ENCODE data around the gene CALML4.
"Not testable (repeated sequence)": the region's sequence is repeated elsewhere in the genome, so short reads cannot be mapped to it uniquely, and the experiment has no call there.

Gene CALML4

DNA sequence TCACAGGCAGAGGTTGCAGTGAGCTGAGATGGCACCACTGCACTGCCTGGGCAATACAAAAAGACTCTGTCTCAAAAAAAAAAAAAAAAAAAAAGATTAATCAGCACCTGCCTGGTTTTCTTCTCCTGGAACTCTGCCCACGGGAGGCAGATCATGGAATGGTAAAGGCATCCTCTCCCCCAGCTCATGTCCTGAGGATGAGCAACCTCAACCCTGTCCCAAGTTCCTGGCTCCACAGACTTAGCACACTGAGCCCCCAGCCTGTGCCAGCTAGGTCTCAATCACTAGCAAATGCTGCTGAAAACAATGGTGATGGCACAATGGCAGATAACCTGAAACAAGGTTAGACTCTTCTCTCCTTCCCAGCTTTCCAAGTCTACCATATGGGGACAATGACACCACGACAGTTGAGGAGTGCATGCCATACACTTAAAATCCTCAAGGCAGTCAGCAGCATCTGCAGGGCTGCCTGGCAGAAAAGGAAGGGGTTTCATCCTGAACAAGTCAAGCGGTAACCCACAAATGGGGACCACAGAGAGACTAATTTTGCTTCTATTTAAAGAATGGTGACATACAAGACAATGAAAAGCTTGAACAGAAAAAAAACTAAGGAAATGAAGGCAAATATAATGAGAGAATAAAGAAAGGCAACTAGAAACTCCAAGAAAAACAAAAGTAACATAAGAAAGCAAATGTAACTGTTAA is 19.6 kb upstream of the CALML4 start:
- H3K36me3 ChIP-seq, result peaks cover 20% of the 10 kb centered on the region
- TF ChIP-seq Cebpa-rat (IDR thresholded peaks at IDR 0.05), result no peak
- H4K20me1 ChIP-seq, result no peaks in the 10 kb centered on the region
- peaks cover 67% of the 10 kb centered on the region for H3K4me1 ChIP-seq
- H3K9ac ChIP-seq, result peak overlapping the region; percentile 56; the same call in 1 of the 2 replicates
- H3K27me3 ChIP-seq, result no peaks in the 10 kb centered on the region
- H3K9me3 ChIP-seq, result peaks cover 20% of the 10 kb centered on the region
- peak overlapping the region; percentile 100 for H3K27ac ChIP-seq
- peak overlapping the region; percentile 94 for H3K4me2 ChIP-seq
- H3K4me3 ChIP-seq, result peak overlapping the region; percentile 27; the same call in 1 of the 2 replicates

DNA sequence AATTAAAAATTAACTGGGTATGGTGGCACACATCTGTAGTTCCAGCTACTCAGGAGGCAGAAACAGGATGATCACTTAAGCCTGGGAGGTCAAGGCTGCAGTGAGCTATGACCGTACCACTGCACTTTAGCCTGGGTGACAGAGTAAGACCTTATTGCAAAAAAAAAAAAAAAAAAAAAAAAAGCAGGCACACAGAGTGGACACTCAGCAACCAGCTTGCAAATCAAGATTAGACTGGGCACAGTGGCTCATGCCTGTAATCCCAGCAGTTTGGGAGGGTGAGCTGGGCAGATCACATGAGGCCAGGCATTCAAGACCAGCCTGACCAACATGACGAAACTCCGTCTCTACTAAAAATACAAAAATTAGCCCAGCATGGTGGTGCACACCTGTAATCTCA is 19.0 kb upstream of the CALML4 start:
- H3K36me3 ChIP-seq, result peaks cover 26% of the 10 kb centered on the region
- no peaks in the 10 kb centered on the region for H4K20me1 ChIP-seq
- H3K4me2 ChIP-seq, result peak overlapping the region; percentile 94
- H3K27me3 ChIP-seq, result no peaks in the 10 kb centered on the region
- H3K27ac ChIP-seq, result peak overlapping the region; percentile 100
- TF ChIP-seq Cebpa-rat (IDR thresholded peaks at IDR 0.05), result no peak
- peaks cover 26% of the 10 kb centered on the region for H3K9me3 ChIP-seq
- peak overlapping the region; percentile 27; the same call in 1 of the 2 replicates for H3K4me3 ChIP-seq
- peak overlapping the region; percentile 56; the same call in 1 of the 2 replicates for H3K9ac ChIP-seq
- peaks cover 73% of the 10 kb centered on the region for H3K4me1 ChIP-seq

DNA sequence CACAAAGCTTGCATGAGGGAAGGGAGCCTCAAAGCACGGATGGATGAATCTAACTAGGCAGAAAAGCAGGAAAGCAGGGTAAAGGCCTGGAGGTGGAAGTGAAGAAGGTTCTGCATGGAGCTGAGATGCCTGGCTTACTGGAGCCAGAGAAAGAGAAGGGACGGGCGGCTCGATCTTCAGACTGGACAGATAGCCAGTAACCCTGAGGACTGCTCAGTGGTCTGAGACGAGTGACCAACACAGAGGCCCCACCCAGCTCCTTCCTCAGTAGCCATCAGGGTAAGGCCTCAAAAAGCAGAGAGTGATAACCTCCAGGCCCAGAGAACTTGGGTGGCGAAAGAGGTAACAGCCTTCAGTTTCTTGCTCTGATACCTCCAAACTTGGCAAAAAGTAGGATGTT is 18.0 kb upstream of the CALML4 start:
- Histone ChIP-seq H4K20me1 (no peaks in the 10 kb centered on the region), H3K4me3 (no peak overlapping the region), H3K4me2 (peak overlapping the region; percentile 94), H3K27ac (peak overlapping the region; percentile 100), H3K9me3 (peaks cover 27% of the 10 kb centered on the region), H3K4me1 (peaks cover 71% of the 10 kb centered on the region), H3K36me3 (peaks cover 35% of the 10 kb centered on the region), H3K9ac (peak overlapping the region; percentile 56; the same call in 1 of the 2 replicates), H3K27me3 (no peaks in the 10 kb centered on the region)
- TF ChIP-seq Cebpa-rat (IDR thresholded peaks at IDR 0.05), result no peak

DNA sequence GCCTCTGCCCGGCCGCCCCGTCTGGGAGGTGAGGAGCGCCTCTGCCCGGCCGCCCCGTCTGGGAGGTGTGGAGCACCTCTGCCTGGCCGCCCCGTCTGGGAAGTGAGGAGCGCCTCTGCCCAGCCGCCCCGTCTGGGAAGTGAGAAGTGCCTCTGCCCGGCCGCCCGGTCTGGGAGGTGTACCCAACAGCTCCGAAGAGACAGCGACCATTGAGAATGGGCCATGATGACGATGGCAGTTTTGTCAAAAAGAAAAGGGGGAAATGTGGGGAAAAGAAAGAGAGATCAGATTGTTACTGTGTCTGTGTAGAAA is 17.3 kb upstream of the CALML4 start:
- 0 out of 2 replicates have a peak overlapping the region, but pooled peaks have one; percentile 35 for H3K27ac ChIP-seq
- H3K27me3 ChIP-seq, H3K9ac ChIP-seq, H3K4me3 ChIP-seq, H4K20me1 ChIP-seq, H3K4me2 ChIP-seq: not testable (repeated sequence)
- peaks cover 27% of the 10 kb centered on the region for H3K9me3 ChIP-seq
- H3K36me3 ChIP-seq, result peaks cover 43% of the 10 kb centered on the region
- peaks cover 63% of the 10 kb centered on the region for H3K4me1 ChIP-seq

DNA sequence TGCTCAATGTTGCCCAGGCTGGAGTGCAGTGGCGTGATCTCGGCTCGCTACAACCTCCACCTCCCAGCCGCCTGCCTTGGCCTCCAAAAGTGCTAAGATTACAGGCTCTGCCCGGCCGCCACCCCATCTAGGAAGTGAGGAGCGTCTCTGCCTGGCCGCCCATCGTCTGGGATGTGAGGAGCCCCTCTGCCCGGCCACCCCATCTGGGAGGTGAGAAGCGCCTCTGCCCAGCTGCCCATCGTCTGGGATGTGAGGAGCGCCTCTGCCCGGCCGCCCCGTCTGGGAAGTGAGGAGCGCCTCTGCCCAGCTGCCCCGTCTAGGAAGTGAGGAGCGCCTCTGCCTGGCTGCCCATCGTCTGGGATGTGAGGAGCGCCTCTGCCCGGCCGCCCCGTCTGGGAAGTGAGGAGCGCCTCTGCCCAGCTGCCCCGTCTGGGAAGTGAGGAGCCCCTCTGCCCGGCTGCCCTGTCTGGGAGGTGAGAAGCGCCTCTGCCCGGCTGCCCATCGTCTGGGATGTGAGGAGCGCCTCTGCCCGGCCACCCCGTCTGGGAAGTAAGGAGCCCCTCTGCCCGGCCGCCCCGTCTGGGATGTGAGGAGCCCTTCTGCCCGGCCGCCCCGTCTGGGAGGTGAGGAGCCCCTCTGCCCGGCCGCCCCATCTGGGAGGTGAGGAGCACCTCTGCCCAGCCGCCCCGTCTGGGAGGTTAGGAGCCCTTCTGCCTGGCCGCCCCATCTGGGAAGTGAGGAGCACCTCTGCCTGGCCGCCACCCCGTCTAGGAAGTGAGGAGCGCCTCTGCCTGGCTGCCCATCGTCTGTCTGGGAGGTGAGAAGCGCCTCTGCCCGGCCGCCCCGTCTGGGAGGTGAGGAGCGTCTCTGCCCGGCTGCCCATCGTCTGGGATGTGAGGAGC is 16.6 kb upstream of the CALML4 start:
- H3K9ac ChIP-seq, H3K4me2 ChIP-seq, H4K20me1 ChIP-seq, H3K27me3 ChIP-seq, H3K4me3 ChIP-seq: not testable (repeated sequence)
- Histone ChIP-seq H3K36me3 (peaks cover 49% of the 10 kb centered on the region), H3K27ac (0 out of 2 replicates have a peak overlapping the region, but pooled peaks have one; percentile 35), H3K4me1 (peaks cover 57% of the 10 kb centered on the region), H3K9me3 (peaks cover 27% of the 10 kb centered on the region)

DNA sequence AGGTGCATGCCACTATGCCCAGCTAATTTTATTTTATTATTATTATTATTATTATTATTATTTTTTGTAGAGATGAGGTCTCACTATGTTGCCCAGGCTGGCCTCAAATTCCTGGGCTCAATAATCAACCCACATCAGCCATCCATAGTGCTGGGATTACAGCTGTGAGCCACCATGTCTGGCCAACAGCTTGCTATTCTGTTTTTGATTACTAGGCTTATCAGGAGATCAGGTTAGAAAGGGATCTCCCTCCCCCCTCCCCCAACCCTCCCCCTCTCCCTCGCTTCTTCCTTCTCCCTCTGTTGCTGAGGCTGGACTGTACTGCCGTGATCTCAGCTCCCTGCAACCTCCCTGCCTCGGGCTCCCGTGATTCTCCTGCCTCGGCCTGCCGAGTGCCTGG is 15.8 kb upstream of the CALML4 start:
- Histone ChIP-seq H4K20me1 (no peaks in the 10 kb centered on the region), H3K27me3 (no peaks in the 10 kb centered on the region), H3K36me3 (peaks cover 57% of the 10 kb centered on the region), H3K9ac (no peak overlapping the region), H3K4me3 (no peak overlapping the region), H3K4me2 (no peak overlapping the region), H3K4me1 (peaks cover 53% of the 10 kb centered on the region), H3K27ac (no peak overlapping the region), H3K9me3 (peaks cover 27% of the 10 kb centered on the region)
- no peak for TF ChIP-seq Cebpa-rat (IDR thresholded peaks at IDR 0.05)

DNA sequence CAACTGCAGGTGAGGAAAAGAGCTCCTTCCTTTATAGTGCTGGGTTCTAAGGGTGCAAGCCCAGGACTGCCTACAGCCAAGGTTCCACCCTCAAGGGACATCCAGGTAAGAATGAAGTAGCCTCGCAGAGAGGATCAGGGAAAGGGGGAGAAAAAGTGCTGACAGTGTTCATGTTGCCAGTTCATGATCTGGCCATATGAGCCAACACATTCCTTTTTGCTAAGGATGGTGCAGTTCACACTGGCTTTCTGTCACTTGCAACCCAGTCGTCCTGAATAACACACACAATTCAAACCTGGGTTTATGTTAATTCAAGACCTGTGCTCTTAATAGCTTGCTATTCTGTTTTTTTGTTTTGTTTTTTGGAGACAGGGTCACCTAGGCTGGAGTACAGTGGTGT is 15.4 kb upstream of the CALML4 start:
- H3K27me3 ChIP-seq, result no peaks in the 10 kb centered on the region
- no peak overlapping the region for H3K4me2 ChIP-seq
- no peak overlapping the region for H3K4me3 ChIP-seq
- peaks cover 58% of the 10 kb centered on the region for H3K36me3 ChIP-seq
- no peak for TF ChIP-seq Cebpa-rat (IDR thresholded peaks at IDR 0.05)
- peaks cover 27% of the 10 kb centered on the region for H3K9me3 ChIP-seq
- H4K20me1 ChIP-seq, result no peaks in the 10 kb centered on the region
- no peak overlapping the region for H3K9ac ChIP-seq
- peaks cover 53% of the 10 kb centered on the region for H3K4me1 ChIP-seq
- H3K27ac ChIP-seq, result peak overlapping the region; percentile 57; the same call in 1 of the 2 replicates

DNA sequence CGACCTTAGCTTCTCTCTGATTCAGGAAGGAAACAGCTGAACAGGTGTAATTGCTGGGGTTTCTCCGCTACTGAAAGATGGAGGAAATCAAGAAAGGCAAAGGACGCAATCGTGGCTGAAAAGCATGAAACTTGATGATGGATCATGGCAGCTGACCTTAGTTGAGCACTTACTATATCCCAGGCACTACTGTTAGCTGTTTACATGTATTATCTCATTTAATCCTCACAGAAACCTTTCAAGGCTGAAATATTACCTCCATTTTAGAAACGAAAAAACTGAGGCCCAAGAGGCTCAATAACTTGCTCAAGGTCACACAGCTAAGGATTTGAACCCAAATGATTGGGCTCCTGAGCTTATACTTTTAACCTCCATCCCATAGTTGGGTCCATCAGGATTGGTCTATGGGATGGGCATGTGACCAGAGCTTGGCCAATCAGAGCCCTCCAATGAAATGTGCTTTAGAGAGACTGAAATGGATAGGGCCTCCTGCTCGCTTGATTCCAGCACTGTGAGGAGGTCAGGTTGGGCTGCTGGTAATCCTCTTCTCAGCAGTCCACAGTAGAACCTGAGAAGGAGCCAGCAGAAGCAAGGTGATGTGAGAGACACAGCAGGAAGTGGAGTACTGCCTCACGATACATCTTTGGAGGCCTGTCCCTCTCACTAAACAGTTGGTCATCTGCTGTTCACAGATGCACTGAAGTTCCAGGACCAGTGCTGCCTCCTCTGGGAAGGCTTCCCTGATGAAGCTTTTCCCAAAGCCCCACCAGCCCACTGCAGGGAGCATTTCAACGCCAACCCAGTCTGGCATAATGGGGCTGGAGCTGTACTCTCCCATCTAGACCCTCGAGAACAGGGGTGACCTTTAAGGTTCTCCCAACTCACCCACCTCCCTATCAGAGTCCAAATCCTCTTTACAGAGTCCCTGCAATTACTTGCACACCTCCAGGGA is 14.0 kb upstream of the CALML4 start:
- H3K27ac ChIP-seq, result peak overlapping the region; percentile 57; the same call in 1 of the 2 replicates
- no peak for TF ChIP-seq Cebpa-rat (IDR thresholded peaks at IDR 0.05)
- H4K20me1 ChIP-seq, result no peaks in the 10 kb centered on the region
- peaks cover 58% of the 10 kb centered on the region for H3K36me3 ChIP-seq
- H3K27me3 ChIP-seq, result no peaks in the 10 kb centered on the region
- peaks cover 27% of the 10 kb centered on the region for H3K9me3 ChIP-seq
- H3K9ac ChIP-seq, result no peak overlapping the region
- no peak overlapping the region for H3K4me2 ChIP-seq
- H3K4me1 ChIP-seq, result peaks cover 55% of the 10 kb centered on the region
- no peak overlapping the region for H3K4me3 ChIP-seq

DNA sequence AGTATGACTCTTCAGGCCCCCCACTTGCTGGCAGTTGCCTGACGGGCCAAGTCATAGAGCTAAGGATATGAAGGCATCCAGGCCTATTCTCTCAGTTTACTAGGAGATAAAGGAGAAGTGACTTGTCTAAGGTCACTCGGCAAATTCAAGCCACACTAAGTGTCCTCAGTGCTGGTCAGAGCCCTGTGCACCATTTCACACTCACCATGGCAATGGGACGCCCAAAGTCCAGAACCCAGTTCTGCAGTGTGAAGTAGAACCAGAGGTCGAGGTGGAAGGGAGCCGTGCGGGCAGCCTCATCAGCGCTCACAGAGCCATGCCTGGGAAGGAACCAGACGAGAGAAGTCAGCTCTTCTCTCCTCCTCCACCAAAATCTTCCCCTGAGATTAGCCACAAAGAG is 13.2 kb upstream of the CALML4 start:
- Histone ChIP-seq H3K27me3 (no peaks in the 10 kb centered on the region), H3K4me2 (no peak overlapping the region), H3K36me3 (peaks cover 58% of the 10 kb centered on the region), H4K20me1 (no peaks in the 10 kb centered on the region), H3K27ac (no peak overlapping the region), H3K9me3 (peaks cover 27% of the 10 kb centered on the region), H3K9ac (no peak overlapping the region), H3K4me3 (no peak overlapping the region), H3K4me1 (peaks cover 55% of the 10 kb centered on the region)
- no peak for TF ChIP-seq Cebpa-rat (IDR thresholded peaks at IDR 0.05)
